HG02938 (cell line): Measurements from ENCODE around the gene GPHN.
"Not testable (repeated sequence)": the region's sequence is repeated elsewhere in the genome, so short reads cannot be mapped to it uniquely, and the experiment has no call there.

ENCODE experiments used
- ATAC-seq: cut with Tn5 transposase; IDR thresholded peaks from one replicate; pipeline ENCODE4 v1.9.1; 2021; ENCODE audit warnings: mild to moderate bottlenecking, moderate library complexity; ENCODE audit not compliant: unreplicated experiment

Gene GPHN

DNA sequence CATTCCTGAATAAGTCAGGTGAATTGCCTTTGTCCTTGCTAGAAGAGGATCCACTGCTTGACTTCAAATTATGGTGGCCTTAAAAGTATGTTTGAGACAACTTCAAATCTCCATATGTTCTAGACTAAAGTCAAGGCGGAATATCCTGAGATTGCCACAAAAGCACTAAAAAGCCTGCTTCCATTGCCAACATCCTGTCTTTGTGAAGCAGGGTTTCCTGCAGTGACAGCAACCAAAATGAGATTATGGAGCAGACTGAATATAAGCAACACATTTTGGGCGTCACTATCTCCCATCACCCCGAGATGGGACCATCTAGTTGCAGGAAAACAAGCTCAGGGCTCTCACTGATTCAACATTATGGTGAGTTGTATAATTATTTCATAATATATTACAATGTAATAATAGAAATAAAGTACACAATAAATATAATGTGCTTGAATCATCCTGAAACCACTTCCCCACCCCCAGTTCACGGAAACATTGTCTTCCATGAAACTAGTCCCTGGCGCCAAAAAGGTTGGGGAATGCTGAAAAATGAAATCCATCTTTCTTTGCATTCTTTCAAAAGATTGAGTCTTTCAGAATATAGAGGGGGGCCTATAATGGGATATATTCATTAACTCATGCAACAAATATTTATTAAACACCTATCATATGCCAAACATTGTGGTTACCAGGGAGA, 143.7 kb downstream of the GPHN start:
- ATAC-seq = no peak

DNA sequence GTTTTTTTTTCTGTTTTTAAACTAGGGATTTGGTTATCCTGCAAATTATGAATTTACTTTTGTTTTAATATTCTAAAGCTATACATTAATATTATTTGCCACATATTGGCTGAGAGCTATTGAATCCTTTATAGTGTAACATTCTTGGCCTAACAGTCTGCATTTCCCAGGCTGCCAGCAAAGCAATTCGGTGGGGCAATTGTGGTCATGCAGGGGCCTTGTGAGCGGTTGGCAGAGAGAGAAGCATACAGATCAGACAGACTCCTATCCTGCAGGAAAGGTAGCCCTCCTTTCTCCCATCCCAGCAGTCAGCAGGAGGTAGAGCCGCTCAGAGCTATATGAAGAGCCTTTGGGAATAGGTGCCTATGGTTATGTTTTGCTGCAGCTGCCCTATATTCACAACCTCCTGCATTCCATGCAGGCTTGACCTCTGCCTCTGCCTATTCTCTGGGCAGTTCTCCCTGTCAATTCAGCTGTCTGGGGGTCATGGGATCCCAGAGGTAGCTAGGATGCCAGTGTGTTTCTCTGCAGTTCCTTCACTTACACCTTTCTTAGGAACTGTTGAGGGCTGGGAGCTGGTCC, 144.7 kb downstream of the GPHN start:
- ATAC-seq = no peak

DNA sequence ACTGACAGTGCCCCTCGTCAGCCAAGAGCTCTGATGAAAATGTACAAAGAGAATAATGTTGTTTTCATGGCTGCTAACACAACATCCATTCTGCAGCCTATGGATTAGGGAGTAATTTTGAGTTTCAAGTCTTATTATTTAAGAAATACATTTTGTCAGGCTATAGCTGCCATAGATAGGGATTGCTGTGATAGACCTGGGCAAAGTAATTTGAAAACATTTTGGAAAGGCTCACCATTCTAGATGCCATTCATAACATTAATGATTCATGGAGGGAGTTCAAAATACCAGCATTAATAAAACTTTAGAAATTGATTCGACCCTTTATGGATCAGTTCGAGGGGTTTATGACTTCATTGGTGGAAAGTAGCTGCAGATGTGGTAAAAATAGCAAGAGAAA, 149.8 kb downstream of the GPHN start:
- ATAC-seq = no peak

GRCh38 chr14:66662374-66662773, 154.4 kb downstream of the GPHN start:
- no peak for ATAC-seq

DNA sequence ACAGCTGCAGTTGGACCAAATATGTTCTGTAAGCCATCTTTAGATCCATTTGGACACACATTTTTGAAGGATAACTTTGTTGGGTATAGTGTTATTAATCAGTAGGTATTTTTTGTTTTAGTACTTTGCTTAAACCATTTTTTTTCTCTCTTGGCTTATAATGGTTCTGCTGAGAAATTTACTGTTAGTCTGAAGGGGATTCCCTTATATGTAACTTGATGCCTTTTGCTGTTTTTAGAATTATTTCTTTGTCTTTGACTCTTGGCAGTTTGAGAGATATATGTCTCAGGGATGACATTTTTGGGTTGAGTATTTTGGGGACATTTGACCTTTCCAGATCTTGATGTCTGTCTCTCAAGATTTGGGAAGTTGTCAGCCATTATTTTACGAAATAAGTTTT, 169.8 kb downstream of the GPHN start:
- no peak for ATAC-seq

- no peak for ATAC-seq
These were observed 172.3 kb downstream of the GPHN start for GRCh38 chr14:66680216-66680615.

DNA sequence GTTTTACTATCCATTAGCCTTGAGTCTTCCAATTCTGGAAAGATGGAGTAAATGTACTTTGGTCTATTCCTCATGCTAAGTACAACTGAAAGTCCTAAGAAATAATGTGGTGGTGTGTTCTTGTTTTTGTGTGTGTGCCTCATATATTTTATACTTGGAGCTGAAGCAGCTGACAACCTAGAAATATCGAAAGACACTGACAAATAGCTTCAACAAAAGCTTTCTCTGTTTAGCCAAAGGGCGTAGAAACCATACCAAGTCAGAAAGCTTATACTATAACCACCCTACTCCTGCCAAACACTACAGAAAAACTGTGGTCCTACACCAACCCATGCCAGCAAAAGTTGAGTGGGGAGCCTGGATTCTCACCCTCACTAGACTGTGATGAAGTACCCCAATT, 188.4 kb downstream of the GPHN start:
- ATAC-seq = no peak

- ATAC-seq = no peak
These were observed 190.6 kb downstream of the GPHN start for GRCh38 chr14:66698503-66698902.

- ATAC-seq = no peak
These were observed 193.9 kb downstream of the GPHN start for GRCh38 chr14:66701813-66702212.

DNA sequence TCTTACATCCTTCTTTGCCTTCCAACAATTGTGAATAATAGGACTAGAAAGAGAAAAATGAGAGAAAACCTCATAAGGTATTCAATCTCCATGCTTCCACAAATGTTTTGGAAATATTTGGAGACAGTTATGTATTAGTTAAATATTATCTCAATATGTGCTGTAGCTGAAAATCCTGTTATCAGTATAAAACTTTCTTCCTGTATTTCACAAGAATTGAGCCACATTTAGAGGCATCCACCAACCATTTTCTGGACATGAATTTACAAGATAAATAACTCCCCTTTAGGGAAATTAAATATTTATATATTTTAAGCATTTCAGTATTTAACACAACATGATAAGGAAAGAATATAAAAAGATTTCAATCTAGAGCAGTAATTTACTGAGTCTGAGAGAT, 200.3 kb downstream of the GPHN start:
- ATAC-seq = no peak

DNA sequence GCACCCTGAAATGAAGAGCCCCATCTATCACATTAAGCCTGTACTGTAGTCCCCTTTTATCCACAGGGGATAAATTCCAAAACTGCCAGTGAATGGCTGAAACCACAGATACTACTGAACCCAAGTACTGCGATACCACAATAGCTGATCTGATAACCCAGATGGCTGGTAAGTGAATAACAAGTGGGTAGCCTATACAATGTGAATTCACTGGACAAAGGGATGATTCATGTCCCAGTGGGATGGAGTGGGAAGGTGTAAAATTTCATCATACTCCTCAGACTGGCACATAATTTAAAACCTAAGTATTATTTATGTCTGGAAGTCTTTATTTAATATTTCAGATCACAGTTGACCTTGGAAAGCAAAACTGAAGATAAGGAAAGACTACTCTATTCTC, 201.3 kb downstream of the GPHN start:
- no peak for ATAC-seq

- not testable (repeated sequence) for ATAC-seq
These were observed 206.3 kb downstream of the GPHN start for GRCh38 chr14:66714291-66714690.

- not testable (repeated sequence) for ATAC-seq
These were observed 207.4 kb downstream of the GPHN start for GRCh38 chr14:66715313-66715712.

- ATAC-seq = no peak
These were observed 208.3 kb downstream of the GPHN start for GRCh38 chr14:66716227-66716626.

- ATAC-seq = no peak
These were observed 209.7 kb downstream of the GPHN start for GRCh38 chr14:66717561-66718140.

DNA sequence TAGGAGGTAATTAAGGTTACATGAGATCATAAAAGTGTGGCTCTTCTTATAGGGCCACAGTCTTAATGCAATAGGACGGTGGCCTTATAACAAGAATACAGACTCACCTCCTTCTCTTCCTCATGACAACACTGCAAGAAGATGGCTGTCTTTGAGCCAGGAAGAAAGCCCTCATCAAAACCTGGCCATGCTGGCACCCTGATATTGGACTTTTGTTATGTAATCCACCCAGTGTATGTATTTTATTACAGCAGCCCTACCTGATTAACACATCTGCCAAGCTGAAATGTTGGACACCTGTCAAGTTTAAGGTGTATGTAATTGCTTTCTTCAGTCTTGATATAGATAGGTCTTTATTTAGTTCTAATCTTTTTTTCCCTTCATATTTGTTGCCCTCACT, 217.0 kb downstream of the GPHN start:
- no peak for ATAC-seq

DNA sequence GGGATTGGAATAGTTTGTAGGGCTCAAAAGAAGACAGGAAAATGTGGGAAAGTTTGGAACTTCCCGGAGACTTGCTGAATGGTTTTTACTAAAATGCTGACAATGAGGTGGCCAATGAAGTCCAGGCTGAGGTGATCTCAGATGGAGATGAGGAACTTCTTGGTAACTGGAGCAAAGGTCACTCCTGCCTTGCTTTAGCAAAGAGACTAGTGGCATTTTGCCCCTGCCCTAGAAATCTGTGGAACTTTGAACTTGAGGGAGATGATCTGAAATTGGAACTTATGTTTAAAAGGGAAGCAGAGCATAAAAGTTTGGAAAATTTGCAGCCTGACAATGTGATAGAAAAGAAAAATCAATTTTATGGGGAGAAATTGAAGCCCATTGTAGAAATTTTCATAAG, 223.4 kb downstream of the GPHN start:
- ATAC-seq = not testable (repeated sequence)

GRCh38 chr14:66735853-66736252, 227.9 kb downstream of the GPHN start:
- ATAC-seq = no peak

- ATAC-seq = no peak
These were observed 231.9 kb downstream of the GPHN start for GRCh38 chr14:66739826-66740225.

DNA sequence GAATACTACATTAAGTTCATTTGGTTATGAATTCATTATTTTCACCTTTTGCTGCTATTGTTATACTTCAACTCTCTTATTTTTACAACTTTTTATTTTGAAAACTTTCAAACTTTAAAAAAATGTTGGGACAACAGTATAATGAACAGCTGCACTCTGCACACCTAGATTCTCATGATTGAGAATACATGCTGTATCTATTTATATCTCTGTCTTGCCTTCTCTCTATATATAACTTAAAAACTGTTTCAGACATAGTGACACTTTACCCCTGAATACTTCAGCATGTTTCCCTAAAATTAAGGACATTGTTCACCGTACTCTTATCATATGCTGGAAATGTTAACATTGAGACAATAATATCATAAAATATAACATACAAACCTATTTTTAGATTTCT, 237.1 kb downstream of the GPHN start:
- ATAC-seq = no peak

GRCh38 chr14:66746316-66747006, 238.5 kb downstream of the GPHN start:
- ATAC-seq = no peak

DNA sequence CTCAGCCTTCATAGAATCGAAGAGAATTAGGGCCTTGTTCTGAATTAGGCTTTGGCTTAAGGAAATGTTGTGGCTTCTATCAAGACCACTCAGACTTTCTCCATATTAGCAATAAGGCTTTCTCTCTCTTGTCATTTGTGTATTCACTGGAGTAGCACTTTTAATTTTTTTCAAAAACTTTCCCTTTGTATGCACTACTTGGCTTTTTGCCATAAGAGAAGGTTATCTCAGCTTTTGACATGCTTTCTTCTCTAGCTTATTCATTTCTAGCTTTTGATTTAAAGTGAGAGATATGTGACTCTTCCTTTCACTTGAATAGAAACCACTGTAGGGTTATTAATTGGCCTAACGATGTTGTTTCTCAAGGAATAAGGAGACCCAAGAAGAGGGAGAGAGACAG, 244.2 kb downstream of the GPHN start:
- ATAC-seq = no peak
